Stomach (tissue), 9 donors: ENCODE data around the gene GALE. TPM values are rescaled to one million over a fixed set of nuclear protein-coding genes. Genes with fewer than 3 reads are reported as not detected.

Experiments used
- DNase-seq, 2 donors: peaks; one replicate each; pipeline versions ENCODE4 v3.0.0 to v3.0.0-alpha.2; 2013 to 2019
- H3K27ac ChIP-seq, 5 donors: fragments of 200-600 bp in 4 of 5; sonication (generic) in 4 of 5; one replicate each; pipeline ENCODE4 v1.5.1; 2013 to 2019; ENCODE audit warnings: mild to moderate bottlenecking in 1 of 5, moderate library complexity in 1 of 5
- H3K27me3 ChIP-seq, 3 donors: fragments of 200-600 bp; sonication (generic); one replicate each; pipeline ENCODE4 v1.5.1; 2017 to 2019; ENCODE audit warnings: mixed run types in 1 of 3
- H3K36me3 ChIP-seq, 4 donors: fragments of 200-600 bp; sonication (generic); 1 replicate in 3 of 4; 2 replicates in 1 of 4; pipeline ENCODE4 v1.5.1; 2016 to 2019
- H3K4me1 ChIP-seq, 4 donors: fragments of 200-600 bp; sonication (generic); one replicate each; pipeline ENCODE4 v1.5.1; 2016 to 2019
- H3K4me3 ChIP-seq, 4 donors: fragments of 200-600 bp; sonication (generic) in 3 of 4; one replicate each; pipeline ENCODE4 v1.5.1; 2016 to 2019; ENCODE audit warnings: mild to moderate bottlenecking in 1 of 4
- H3K9me3 ChIP-seq, 4 donors: fragments of 200-600 bp; sonication (generic); one replicate each; pipeline ENCODE4 v1.5.1; 2016 to 2019
- CTCF ChIP-seq, 7 experiments: fragments of 450-650 bp in 4 of 7; fragments of 200-600 bp in 3 of 7; sonication (generic) in 3 of 7; IDR thresholded peaks; one replicate each; pipeline ENCODE4 v1.5.1; 2016 to 2019; ENCODE audit warnings: antibody characterized with exemption in 7 of 7, control low read depth in 2 of 7, mild to moderate bottlenecking in 1 of 7
- EP300 ChIP-seq: sonication (generic); formaldehyde crosslinking; IDR thresholded peaks from one replicate; pipeline ENCODE4 v1.6.1; 2017; ENCODE audit warnings: antibody characterized with exemption
- POLR2A ChIP-seq, 4 donors: fragments of 450-650 bp; IDR thresholded peaks; one replicate each; pipeline ENCODE4 v1.6.1; 2016; ENCODE audit warnings: antibody characterized with exemption in 4 of 4, control low read depth in 2 of 4, mild to moderate bottlenecking in 1 of 4, moderate library complexity in 1 of 4
- POLR2AphosphoS5 ChIP-seq, 3 donors: sonication (generic); formaldehyde crosslinking; IDR thresholded peaks; one replicate each; pipeline ENCODE4 v1.6.1; 2016; ENCODE audit warnings: antibody characterized with exemption in 3 of 3
- WGBS, 5 donors: extraction: QIAGEN DNeasy Blood & Tissue Kit in 3 of 5; methylation state at CpG; one replicate each; pipeline versions ENCODE4 v1.1.5 to v1.1.7; 2013 to 2018; 5-methylcytosine and 5-hydroxymethylcytosine counted together
- intact Hi-C: fragments of 100-400 bp; cut with DNase I; formaldehyde crosslinking; loops from one replicate; pipeline ENCODE4 v1.15.1; 2023; ENCODE audit warnings: low total_unique reads
- polyA plus RNA-seq, 3 donors: library from polyadenylated mRNA; stranded (reverse); fragments of 200-250 nt; gene quantifications; one replicate each; pipeline ENCODE4 v1.2.3, GENCODE V29; 2013
- total RNA-seq, 5 donors: library from RNA; depleted of rRNA; stranded (reverse); fragments of >200 nt; gene quantifications; one replicate each; pipeline versions ENCODE4 v1.1.0 to v1.2.3, GENCODE V29; 2014 to 2016
- donor health status: healthy with polysubstance abuse.
- donor health status: Bipolar disorder and iron deficiency.
- donor health status: healthy.

GALE gene
- total and polyA plus RNA-seq, 8 donors: 34.4 to 443 (median 149) TPM

- intact Hi-C loops: no loop called here
- 0 to 1% (median 1%) methylated on average over 30 to 86 of the region's 91 CpGs for WGBS, 5 donors
Measured at GRCh38 chr1:23777979-23778814, 22.4 kb downstream of the GALE start, which contains the start of gene PITHD1. TSS of gene PITHD1 (plus strand) at chr1:23778418. CDS start at chr1:23778516, 98 bp downstream.

GRCh38 chr1:23776217-23776616 lies 24.3 kb downstream of the GALE start:
- Histone ChIP-seq H3K27me3 (no peaks in the 10 kb centered on the region), H3K9me3 (no peaks in the 10 kb centered on the region), H3K36me3 (peaks cover 5 to 23% (median 20%) of the 10 kb centered on the region in 4 donors), H3K4me3 (no peak overlapping the region), H3K4me1 (peaks cover 32 to 81% (median 56%) of the 10 kb centered on the region in 4 donors), H3K27ac (peak overlapping the region; percentile 13 to 92 (median 60))
- TF ChIP-seq POLR2AphosphoS5 (IDR thresholded peaks at IDR 0.05): no peak
- TF ChIP-seq POLR2A (IDR thresholded peaks at IDR 0.05): no peak
- TF ChIP-seq CTCF (IDR thresholded peaks at IDR 0.05): no peak
- TF ChIP-seq EP300: no peak
- no peak for DNase-seq
- intact Hi-C loops: no loop called here
- WGBS, 5 donors: 34 to 55% (median 51%) methylated on average over 2 of the region's 2 CpGs

More at GRCh38 chr1:23777979-23778814, 22.4 kb downstream of the GALE start, which contains the start of gene PITHD1:
- peak in 1 of 4 donors; percentile 29 for TF ChIP-seq POLR2A (IDR thresholded peaks at IDR 0.05)
- no peak for TF ChIP-seq CTCF (IDR thresholded peaks at IDR 0.05)
- TF ChIP-seq POLR2AphosphoS5 (IDR thresholded peaks at IDR 0.05): peak; percentile 89 to 96 (median 95)
- peak; percentile 17 for TF ChIP-seq EP300
- DNase-seq: peak; percentile 89 to 94
- H3K4me3 ChIP-seq: peak within 1 kb of the TSS; percentile 87 to 95 (median 92)
- peaks cover 5 to 36% (median 30%) of the 10 kb centered on the region in 4 donors for H3K36me3 ChIP-seq
- peak within 1 kb of the TSS; percentile 90 to 94 (median 92) for H3K27ac ChIP-seq
- no peaks in the 10 kb centered on the region for H3K27me3 ChIP-seq
- no peaks in the 10 kb centered on the region for H3K9me3 ChIP-seq
- H3K4me1 ChIP-seq: peaks cover 25 to 66% (median 50%) of the 10 kb centered on the region in 4 donors

GRCh38 chr1:23774174-23774880 lies 26.2 kb downstream of the GALE start:
- Histone ChIP-seq H3K27ac (no peak overlapping the region), H3K4me3 (no peak overlapping the region), H3K4me1 (peaks cover 21 to 62% (median 41%) of the 10 kb centered on the region in 4 donors), H3K27me3 (no peaks in the 10 kb centered on the region), H3K36me3 (peaks cover 0 to 16% (median 13%) of the 10 kb centered on the region in 4 donors), H3K9me3 (no peaks in the 10 kb centered on the region)
- TF ChIP-seq POLR2A (IDR thresholded peaks at IDR 0.05): no peak
- TF ChIP-seq EP300: no peak
- TF ChIP-seq CTCF (IDR thresholded peaks at IDR 0.05): no peak
- TF ChIP-seq POLR2AphosphoS5 (IDR thresholded peaks at IDR 0.05): no peak
- no peak for DNase-seq
- intact Hi-C loops: no loop called here
- 62 to 71% (median 66%) methylated on average over 6 of the region's 6 CpGs for WGBS, 5 donors

- no peaks in the 10 kb centered on the region for H3K9me3 ChIP-seq
- H3K4me1 ChIP-seq: peaks cover 15 to 56% (median 36%) of the 10 kb centered on the region in 4 donors
- TF ChIP-seq EP300 (no peak), POLR2AphosphoS5 (IDR thresholded peaks at IDR 0.05) (no peak), CTCF (IDR thresholded peaks at IDR 0.05) (no peak), POLR2A (IDR thresholded peaks at IDR 0.05) (no peak)
- DNase-seq: no peak
- no peaks in the 10 kb centered on the region for H3K27me3 ChIP-seq
- no peak overlapping the region for H3K27ac ChIP-seq
- H3K36me3 ChIP-seq: peaks cover 0 to 26% (median 22%) of the 10 kb centered on the region in 4 donors
- H3K4me3 ChIP-seq: no peak overlapping the region
- intact Hi-C loops: no loop called here
- 64 to 89% (median 77%) methylated on average over 10 of the region's 10 CpGs for WGBS, 5 donors
Measured at GRCh38 chr1:23772854-23773242, 27.7 kb downstream of the GALE start.
